Upper lobe of left lung (tissue), 4 donors: ENCODE results near the gene ZHX3.

ENCODE experiments used
- EP300 ChIP-seq, 4 donors: sonication (generic); formaldehyde crosslinking; IDR thresholded peaks; one replicate each; pipeline ENCODE4 v1.5.1; 2017; ENCODE audit warnings: antibody characterized with exemption in 4 of 4, control low read depth in 2 of 4
- POLR2A ChIP-seq, 4 donors: fragments of 450-650 bp; IDR thresholded peaks; one replicate each; pipeline ENCODE4 v1.5.1; 2016 to 2017; ENCODE audit warnings: antibody characterized with exemption in 4 of 4, mild to moderate bottlenecking in 2 of 4
- POLR2AphosphoS5 ChIP-seq, 2 donors: sonication (generic); formaldehyde crosslinking; IDR thresholded peaks; one replicate each; pipeline ENCODE4 v1.5.1; 2017; ENCODE audit warnings: antibody characterized with exemption in 2 of 2
- TF ChIP-seq, protein P1 (sequence below), 6 experiments: fragments of 450-650 bp in 4 of 6; fragments of 200-600 bp in 2 of 6; sonication (generic) in 2 of 6; IDR thresholded peaks; one replicate each; pipeline ENCODE4 v1.5.1; 2016 to 2019; ENCODE audit warnings: antibody characterized with exemption in 6 of 6

DNA sequence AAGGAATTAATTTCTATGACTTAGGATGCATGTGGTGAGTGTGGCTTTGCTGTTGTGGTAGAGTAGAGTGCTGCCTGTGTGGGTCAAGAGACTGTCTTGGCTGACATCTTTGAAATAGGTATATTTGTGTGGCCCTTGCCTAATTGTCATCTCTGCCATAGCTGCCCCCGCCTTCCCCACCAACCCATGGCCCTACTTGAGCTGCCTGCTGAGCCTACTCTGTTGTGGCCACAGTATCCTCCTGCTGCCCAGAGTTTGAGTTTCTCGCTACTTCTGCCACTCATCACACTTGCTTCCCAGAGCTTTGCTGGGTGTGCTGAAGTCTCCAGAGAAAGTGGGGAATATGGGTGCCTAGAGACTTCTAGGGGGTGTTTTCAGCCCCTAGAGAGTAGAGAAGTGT, 172.2 kb downstream of the ZHX3 start:
- TF ChIP-seq, protein P1, sequence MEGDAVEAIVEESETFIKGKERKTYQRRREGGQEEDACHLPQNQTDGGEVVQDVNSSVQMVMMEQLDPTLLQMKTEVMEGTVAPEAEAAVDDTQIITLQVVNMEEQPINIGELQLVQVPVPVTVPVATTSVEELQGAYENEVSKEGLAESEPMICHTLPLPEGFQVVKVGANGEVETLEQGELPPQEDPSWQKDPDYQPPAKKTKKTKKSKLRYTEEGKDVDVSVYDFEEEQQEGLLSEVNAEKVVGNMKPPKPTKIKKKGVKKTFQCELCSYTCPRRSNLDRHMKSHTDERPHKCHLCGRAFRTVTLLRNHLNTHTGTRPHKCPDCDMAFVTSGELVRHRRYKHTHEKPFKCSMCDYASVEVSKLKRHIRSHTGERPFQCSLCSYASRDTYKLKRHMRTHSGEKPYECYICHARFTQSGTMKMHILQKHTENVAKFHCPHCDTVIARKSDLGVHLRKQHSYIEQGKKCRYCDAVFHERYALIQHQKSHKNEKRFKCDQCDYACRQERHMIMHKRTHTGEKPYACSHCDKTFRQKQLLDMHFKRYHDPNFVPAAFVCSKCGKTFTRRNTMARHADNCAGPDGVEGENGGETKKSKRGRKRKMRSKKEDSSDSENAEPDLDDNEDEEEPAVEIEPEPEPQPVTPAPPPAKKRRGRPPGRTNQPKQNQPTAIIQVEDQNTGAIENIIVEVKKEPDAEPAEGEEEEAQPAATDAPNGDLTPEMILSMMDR (IDR thresholded peaks at IDR 0.05): no peak
- TF ChIP-seq POLR2A (IDR thresholded peaks at IDR 0.05) (no peak), EP300 (IDR thresholded peaks at IDR 0.05) (no peak), POLR2AphosphoS5 (IDR thresholded peaks at IDR 0.05) (no peak)
